Smooth muscle cell of the brain vasculature (primary cell): ENCODE data around the gene SLC5A3.

Experiments used
- DNase-seq: peaks from one replicate; pipeline ENCODE4 v3.0.0-alpha.2; 2012; ENCODE audit warnings: low read depth, low spot score

Gene SLC5A3

DNA sequence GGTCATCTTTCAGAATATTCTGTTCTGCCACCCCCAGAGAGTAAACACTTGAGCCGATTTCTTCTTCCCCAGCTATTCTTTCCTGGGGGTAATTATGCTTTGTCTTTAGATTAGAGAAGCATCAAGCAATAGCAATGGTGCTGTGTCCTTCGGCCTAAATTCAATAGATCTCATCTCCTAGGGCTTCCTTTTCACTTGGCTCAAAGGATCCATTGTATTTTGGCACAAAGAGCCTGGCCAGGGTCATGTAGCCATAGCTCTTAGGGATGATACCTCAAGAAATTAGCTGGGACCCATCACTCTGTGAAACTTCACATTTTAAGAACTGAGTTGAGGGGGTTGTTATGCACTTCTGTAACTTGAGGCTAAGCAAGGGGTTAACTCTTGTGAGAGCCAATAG, 27.0 kb downstream of the SLC5A3 start:
- no peak for DNase-seq

GRCh38 chr21:34100790-34101189, 27.4 kb downstream of the SLC5A3 start:
- DNase-seq = no peak

DNA sequence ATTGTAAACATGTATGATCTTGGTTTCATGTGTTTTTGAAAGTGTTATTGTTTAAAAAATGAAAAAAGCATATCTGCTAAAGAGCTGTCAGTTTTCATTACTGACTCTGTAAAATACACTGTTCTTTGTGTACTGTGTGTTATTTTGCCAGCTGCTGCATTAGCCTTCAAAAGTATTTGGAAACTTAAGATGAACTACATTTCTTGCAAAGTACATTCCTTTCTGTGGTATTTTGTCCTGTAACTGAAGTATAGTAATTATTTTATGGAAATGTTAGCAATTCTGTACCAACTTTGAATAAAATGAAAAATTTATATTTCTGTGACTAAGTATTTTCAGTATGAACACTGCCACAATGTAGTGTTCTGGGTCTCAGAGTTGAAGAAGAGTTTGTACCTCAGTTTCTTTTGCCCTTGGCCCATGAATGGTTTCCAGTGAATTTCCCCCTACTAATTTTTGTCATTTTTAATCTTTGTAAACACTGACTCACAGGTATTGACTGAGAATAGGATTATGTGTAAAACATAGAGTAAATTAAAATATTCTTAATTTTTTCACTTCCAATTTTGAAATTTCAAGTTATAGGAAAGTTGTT, 32.7 kb downstream of the SLC5A3 start:
- no peak for DNase-seq

- no peak for DNase-seq
Observed at GRCh38 chr21:34107606-34108005, 34.2 kb downstream of the SLC5A3 start.

DNA sequence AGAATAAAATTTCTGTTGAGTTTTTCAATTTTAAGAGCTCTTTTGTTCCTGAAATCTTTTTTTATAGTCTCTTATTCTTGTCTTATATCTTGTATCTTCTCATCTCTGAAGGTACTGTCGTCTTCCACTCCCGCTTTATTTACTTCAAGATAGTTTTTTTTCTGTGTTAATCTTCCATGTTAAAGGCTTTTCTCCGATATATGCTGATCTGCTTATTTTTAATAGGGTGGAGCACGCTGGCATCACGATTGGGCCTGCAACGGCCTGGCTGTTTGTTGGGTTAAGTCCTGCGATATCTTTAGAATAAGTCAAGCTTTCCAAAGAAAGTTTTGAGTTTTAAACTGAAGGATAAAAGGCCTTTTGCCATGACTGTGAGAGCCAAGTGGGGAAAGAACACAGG, 35.7 kb downstream of the SLC5A3 start:
- no peak for DNase-seq

- DNase-seq = no peak
Observed at GRCh38 chr21:34110594-34111202, 37.3 kb downstream of the SLC5A3 start.

GRCh38 chr21:34112316-34113033, 39.1 kb downstream of the SLC5A3 start:
- DNase-seq = no peak

GRCh38 chr21:34113842-34114241, 40.5 kb downstream of the SLC5A3 start:
- no peak for DNase-seq

DNA sequence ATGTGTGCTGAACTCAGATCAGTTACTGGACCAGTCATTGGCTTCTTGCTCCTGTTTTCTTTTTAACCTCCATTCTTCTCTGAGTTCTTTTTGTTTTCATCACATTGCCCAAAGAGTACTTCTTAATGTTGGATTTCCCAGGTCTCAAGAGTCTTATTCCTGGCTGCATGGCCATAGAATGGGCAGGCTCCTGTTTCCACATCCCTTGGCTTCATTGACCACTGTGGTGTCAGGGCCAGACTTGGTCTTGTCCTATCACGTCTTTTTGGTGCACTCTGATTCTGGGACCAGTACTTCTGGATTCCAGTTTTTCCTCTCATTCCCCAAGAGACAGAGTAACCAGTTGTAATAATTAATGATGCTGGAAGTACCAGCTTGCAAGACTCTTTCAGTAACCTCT, 41.8 kb downstream of the SLC5A3 start:
- DNase-seq = no peak

DNA sequence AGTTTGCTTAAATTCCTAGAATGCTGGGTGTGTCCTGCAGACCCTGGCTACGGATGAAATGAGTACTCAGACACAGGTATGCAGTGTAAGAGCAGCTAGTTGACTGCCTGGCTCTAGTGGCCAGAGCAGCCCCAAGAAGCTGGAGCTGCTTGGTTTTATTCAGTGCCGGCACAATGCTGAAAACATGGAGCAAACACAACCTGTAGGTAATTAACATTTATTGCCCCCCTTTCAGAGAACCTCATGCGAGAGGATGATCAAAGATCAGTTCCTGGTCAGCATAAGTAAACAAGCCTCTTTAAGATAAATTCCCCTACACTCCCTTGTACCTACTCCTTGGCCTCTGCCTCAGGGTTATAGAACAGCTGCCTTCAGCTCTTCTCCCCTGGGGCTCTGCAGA, 43.2 kb downstream of the SLC5A3 start:
- no peak for DNase-seq

DNA sequence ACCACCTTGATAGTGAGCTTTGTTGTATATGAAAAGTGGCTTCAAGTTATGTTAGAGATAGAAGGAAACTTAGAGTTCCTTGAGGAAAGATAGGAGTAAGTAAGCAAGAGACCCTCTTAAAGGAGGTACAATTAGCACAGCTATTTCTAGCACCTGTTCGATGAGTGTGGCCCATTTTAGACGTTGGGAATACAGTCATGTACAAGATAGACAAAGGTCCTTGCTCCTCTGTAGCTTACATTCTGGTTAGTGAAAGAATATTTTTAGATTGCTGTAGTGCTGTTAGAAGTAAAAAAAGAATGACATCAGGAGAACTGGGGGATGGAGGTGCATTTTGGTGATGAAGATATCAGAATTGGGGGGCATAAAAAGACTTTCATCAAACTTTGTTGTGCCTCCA, 47.5 kb downstream of the SLC5A3 start:
- DNase-seq = no peak

GRCh38 chr21:34122047-34122446, 48.7 kb downstream of the SLC5A3 start:
- no peak for DNase-seq
